ENCODE measurements around the gene OPCML.

OPCML gene

DNA sequence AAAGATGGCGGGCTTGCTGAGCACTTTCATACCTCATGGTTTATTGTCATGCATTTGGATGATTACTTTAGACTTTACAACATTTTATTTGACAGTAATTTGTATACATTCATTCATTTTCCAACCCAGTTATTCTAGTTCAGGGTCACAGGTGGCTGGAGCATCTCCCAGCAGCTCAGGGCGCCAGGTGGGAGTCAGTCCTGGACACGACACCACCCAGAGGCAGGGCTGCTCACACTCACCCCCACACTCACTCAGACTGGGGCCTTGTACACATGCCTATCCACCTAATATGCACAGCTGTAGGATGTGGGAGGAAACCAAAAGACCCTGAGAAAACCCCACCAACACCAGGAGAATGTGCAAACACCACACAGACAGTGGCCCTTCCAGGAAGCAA is 123.9 kb downstream of the OPCML start:
- DNase-seq = no peak

DNA sequence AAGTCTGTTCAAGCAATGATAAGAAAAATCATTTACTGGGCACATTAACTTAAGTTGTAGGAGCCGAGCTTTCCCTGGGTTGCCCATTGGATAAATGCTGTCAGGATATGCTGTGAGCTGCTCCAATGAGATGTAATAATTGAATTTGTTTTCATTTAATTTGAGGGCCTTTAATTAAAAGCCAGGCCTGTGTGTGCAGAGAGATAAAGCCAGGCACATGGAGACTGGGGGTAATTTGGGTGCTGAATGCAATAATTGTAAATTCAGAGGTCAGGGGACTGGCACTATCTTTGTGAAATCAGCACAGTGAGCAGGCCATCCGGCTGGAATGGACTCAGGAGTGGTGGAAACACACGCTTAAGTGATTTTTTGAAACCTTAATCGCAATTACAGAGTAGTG is 125.8 kb downstream of the OPCML start:
- DNase-seq = no peak

DNA sequence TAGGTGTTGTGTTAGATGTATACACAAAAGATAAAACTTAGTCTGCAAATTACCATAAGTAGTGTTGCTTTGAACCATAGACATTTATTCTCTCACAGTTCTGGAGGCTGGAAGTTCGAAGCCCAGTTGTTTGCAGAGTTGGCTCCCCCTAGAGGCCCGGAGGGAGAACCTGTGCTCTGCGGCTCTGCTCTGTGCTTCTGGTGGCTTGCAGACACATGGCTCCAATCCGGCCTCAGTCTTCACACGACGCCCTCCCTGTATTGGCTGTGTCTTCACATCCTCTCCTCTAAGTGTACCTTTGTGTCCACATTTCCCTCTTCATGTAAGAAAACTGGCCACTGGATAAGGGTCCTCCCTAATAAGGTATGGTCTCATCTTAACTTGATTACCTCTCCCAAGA is 128.4 kb downstream of the OPCML start:
- no peak for DNase-seq

DNA sequence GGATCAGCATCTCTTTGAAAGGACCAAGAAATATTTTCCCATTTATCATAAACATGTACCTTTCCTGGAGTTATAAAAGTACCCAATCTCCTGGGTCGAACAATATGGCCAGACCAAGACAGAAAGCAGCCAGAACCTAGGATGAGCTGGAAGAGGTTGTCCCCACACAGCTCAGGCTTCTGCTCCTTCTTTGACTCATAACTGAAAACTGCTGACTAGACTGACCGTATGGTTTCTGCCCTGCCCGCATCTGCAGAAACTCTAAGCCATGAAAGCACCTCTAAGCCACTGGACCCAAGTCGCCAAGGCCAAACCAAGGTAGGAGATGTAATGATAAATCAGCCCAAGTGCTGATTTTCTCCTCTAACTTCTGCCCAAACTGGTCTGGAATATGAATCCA is 129.8 kb downstream of the OPCML start:
- DNase-seq = no peak

DNA sequence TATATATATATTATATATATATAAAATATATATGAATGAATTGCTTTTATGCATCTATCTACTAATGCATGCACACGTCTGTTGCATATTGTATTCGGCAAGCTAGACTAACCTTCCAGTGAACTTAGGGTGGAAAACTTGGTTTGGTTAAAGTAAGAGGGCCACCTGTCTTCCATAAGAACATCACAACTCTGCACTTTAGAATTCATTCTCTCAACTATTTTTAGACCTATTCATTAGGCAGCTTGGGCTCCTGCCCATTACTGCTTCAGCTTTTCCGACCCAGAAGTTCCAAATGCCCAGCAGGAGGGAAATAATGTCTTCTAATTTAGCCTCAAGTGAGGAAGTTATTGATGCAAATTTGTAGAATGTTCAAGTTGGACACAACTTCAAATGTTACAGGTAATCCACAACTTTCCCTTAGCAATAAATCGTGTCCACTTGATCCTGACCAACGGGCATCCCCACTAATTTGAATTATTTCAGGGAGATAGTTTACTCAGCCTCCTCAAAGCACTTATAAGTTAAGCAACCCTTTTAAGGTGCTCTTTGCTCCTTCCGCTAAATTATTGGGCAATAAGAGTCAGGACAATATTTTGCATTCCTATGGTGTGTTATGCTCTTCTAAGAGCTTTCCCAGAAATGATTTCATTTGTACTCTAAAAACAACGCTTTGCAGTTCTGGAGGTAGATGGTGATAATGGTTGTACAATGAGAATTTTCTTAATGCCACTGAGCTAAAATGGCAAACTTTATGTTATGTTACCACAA is 132.3 kb downstream of the OPCML start:
- DNase-seq = no peak

DNA sequence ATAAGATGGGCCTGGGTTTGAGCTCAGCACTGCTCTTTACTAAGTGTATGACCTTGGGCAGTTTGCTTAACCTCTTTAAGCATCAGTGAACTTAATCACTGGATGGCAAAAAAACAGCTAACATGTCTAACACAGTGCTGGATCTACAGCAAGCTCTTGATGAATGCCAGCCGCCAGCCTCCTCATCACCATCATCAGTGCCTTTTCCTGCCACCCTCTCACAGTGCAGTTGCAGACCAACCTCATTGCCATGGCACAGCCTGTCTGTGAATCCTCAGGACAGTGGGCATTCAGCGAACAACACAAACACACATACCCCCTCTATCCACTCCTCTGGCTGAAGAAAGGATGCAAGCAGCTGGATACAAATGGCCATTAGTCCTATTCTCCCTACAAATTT is 133.0 kb downstream of the OPCML start:
- DNase-seq = no peak

DNA sequence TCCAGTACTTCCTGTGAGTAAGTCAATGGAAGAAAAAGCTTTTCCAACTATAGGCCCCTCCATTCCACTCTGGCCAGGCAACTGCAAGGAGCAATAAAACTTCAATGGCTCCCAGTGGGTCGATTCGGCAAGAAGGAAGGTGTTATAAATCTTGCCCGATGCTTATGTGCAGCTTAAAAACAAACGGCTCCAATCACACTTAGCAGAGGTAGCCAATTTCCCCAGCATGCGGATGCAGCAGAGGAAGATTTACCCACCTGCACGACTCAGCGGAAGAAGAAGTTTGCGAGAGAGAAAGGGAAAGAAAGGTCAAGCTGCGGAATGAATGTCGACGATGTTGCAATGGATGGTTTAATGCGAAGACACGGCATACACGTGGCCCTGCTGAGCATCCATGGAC is 141.5 kb downstream of the OPCML start:
- no peak for DNase-seq

DNA sequence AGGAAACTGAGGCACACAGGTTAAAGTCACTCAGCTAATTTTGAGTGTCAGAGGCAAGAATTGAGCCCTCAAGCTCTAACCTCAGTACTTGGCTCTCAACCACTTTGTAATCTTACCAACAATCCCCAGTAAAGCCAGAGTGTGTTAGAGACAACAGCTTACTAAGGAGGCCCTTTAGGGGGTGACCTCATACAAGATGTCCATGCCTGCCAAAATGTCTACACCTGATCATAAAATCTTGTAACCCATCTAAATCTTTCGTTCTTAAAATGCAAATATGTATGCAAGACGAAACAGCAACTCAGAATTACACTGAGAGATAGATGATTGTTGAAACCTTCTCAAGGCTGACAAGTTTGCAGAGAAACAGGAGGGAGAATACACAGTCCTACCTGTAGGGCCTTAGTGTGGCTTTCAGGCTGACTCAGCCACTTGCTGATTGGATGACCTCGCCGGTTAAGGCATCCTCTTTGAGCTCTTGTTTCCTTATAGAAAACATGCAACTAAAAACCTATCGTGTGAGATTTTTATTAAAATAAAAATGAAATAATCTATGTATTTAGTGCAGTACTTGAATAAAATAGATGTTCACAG is 143.2 kb downstream of the OPCML start:
- DNase-seq = no peak

DNA sequence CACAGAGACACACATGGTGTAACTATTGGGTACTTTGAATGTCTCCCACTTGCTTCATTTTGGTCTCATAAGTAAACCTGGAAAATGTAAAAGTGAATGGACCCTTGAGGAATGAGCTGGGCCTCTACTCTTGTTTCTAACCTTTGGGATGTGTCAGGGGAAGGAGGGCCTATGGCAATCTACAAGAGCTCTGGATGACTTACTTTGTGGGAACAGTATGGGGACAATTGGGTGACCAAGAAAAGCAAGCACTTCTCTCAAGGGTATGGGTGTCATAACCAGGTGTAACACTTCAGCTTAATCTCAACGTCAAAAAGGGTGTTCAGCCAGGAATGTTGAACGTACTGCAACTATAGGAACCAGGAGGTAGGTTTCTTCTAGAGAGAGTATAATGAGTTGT is 144.0 kb downstream of the OPCML start:
- no peak for DNase-seq

DNA sequence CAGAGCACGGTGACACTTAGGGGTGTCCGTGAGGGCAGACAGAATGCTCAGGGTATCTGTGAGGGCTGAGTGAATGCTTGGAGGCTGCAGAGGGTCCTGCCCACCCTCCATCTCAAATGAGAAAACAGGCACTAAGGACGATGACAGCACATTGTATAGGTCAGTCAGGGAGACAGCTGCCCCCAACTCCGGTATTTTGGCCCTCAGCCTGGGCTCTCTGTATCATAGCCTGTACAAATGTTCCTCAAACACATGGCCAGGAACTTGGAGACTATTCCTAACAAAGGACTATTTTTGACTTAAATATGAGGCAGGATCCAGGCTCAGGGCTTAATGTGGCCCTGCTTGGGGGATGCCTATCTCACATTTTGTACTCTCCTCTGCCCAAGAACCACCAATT is 145.4 kb downstream of the OPCML start:
- no peak for DNase-seq

DNA sequence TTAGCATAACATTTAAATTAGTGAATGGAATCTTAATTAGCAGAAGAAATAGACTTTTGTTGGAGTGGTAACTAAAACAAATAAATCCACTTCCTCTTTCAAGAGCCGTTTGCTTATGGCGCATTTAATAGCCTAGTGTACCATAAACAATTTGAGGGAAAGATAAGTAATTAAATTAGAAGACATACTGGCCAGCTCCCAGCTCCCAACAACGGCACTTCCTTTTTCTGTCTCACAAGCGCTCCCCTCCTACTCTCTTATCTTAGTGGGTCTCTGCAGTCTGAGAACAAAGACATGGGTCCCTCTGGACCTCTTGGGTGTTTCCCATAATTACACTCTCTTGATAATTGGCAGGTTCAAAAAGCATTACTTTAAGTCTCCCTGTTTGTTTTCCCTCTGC is 146.0 kb downstream of the OPCML start:
- no peak for DNase-seq

DNA sequence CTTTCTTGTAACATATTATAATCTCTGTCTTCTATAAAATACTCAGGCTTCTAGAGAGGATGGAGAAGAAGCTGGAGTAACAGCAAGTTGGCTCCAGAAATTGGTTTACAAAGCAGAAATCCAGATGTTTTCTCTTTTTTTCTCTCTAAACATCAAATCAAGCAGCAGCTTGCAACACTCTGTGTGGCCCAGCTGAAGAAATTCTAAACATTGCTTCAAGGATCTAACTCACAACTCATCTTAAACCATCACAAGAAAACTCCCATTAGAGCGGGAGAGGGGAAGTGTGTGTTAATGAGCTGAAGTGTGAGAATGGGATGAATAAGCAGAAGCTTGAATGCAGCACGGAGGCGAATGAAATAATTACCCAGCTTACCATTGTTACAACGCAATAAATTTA is 146.5 kb downstream of the OPCML start:
- DNase-seq = no peak

DNA sequence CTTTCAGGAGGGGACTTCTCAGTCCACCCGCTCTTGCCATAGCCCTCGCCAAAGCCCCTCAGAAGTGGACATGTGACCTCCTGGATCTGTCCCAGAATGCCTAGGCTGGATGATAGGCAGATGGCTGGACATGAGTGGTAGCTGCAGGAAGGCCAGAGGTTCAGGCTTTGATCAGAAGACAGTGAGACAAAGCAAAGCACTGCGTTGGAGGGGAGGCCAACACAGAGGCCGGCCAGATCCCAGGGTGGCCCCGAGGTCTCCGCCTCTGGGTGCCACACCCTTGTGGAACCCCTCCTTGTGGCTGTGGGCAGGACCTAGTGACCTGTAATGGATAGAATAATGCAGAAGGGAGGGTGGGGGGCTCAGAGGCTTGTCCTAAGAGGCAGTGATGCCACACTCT is 147.6 kb downstream of the OPCML start:
- no peak for DNase-seq

DNA sequence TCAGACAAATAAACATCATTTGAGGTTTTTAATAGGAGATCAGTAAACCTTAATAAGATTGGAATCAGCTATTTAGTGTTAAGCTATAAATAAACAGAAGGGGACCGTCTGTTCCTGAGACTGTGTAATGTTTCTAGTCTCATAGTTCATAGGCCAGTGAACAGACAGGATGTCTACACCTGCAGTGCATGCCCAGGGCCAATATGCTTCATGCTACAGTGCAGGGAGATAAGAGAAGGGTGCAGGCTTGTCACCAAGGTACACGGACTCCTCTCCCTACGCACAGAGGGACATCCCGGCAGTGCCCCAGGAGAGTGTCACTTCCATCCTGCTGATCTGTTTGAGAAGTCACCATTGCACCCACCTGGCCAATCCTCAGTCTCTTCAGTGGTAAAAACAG is 148.6 kb downstream of the OPCML start:
- DNase-seq = no peak

DNA sequence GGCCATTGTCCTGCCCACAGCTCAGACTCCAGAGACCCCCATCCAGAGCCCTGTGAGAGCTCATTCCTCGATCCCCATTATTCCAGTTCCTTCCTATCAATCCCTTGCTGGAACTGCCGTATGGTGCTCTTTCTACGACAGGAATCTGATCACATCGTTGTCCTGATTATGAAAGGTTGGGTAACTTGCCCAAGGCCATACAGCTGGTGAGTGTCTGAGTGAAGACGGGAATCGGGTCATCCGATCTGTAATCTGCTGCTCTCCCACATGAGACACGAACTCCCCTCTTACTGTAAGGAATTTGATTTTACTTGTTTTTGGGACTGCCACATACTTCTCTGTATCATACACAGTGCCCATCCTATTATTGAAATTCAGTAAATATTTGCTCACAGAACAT is 149.1 kb downstream of the OPCML start:
- DNase-seq = no peak

DNA sequence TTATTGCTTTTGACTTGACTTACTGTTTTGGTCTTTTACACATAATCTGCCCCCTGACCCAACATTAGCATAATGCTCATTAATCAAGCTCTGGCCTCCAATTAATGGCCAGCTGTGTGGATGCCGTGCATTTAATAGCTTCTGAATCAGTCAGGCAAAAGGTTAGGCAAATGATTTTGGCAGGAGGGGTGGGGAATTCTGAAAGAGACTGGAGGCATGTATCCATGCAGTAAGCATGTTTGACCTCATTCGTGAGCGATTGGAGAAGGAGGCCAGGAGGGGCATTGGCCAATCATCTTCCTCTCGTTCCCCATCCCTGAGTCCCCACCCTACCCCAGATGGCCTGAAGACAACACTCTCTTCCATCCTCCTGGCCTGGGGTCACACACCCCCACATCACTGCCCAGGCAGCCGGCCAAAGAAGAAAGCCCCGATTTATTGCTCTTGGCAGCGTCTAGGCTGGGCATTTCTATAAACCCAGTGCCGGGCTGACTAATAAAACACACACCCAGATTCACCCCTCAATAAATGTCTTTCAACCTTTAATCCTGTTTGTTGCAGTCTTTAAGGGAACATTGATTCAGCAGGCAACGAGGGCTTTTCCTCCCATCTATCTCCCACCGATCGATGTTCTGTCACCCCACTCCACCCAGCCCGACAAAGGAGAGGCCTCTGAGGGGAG is 150.0 kb downstream of the OPCML start:
- DNase-seq = no peak

DNA sequence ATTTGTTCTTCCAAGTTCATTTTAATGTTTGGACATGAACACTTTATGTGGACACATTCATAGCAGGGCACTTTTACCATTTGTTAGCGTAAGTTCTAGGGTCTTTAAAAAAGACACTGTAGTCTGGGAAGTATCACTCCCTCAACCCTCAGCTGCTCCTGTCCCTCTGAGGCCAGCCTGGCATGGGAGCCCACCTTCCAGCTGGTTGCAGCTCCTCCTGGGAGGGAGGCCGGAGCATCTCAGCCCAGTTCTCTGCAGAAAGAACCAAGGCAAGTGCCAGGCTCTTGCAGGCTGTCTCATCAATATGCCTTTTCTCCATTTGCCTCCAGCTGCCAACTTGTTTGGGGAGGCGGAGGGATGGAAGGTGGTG is 150.6 kb downstream of the OPCML start:
- no peak for DNase-seq

DNA sequence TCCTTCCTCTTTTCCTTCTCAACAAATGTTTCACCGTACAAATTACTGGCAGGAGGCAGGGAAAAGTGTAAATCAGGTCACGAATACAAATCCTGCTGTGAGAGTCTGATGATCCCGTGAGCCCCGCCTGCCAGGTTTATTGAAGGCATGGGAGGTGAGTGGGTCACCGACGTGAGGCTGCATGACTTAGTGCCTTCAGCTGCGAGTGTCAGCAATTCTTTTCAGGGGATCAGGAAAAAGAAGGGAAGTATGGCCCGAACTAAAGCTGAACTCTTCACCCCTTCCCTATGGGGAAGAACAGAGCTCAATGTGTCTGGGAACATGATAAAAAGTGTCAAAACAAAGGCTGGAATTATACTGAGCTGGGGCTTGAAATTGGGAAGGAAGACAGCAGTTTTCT is 166.2 kb downstream of the OPCML start:
- DNase-seq = no peak

DNA sequence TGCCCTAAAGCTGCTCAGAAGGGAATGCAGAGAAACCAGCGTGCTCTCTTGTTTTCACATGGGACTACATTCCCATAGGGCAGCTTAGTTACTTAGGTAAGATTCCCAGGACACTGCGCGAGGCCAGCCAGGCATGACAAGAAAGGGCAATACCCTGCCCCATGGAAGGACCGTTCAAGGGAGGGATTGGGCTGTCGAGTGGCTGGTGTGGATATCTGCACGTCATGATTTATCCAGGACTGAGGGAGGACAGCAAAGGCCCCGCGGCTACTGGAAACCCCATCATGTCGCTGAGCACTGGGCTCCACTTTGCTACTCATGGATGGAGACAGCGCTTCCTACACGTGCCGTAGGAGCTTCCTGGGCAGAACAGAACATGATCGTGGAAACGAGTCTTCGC is 169.4 kb downstream of the OPCML start:
- no peak for DNase-seq

DNA sequence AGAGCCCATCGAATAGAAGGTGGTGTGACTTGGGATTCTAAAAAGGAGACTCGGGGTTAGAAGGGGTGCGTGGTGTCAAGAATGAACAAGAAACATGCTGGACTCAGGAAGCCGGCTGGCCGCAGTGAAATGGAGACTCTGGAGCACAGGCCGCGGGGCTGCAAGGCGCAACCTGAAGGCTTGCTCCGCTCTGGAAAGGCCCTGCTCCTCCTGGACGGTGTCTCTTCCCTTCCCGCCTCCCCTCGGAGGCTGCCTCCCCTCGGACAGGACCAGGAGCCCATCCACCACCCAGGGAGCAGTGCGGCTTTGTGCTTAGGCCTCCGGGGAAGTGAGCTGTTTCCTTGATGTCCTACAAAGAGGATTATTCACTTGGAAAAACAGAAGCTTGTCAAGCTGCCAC is 170.1 kb downstream of the OPCML start:
- no peak for DNase-seq

DNA sequence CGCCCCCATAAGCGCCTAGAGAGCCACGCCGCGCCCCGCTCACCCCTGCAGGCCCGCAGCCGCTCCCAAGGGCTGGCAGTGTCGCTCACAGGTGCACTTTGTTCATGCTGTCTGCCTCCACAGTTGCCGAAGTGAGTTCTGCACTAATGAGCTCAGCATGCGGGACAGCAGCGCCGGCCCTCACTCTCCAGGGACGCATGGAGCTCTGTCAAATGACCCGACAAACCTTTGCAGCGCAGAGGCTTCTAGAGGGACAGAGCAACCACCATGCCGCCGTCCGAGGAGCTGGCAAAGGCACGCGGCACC is 170.7 kb downstream of the OPCML start:
- no peak for DNase-seq

DNA sequence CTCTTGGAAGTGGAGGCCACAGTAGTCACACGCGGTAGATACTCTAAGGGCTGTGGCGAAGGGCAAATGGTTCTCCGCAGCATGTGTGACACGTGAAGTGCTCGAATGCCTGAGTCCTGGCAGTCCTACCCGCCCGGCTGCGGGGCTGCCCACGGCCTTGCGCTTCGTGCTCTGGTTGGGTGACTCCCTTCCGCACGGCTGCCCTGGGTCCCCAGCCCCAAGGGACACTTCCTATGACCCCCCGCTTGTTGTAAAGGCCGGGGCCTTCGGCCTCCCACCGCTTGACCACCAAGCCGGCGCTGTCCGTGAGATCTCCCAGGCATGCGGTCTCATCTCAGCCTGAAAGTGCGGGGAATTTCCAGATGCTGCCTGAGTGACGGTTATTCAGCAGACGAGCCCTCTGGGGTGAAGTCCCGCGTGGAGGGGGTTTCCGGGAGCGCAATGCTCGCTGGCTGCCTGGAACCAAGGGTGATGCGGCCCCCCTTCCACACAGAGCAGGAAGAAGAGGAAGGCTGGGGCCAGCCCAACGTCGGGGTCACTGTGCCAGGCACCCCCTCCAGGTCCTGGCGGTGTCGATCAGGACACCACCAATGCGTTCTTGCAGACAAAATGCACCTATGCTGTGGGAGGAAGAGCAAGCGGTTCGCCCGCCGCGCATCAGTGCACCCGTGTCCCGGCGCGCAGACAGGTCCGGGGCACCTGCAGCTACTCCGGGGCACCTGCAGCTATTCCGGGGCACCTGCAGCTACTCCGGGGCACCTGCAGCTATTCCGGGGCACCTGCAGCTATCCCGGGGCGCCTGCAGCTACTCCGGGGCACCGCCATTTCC is 171.2 kb downstream of the OPCML start:
- DNase-seq = no peak

DNA sequence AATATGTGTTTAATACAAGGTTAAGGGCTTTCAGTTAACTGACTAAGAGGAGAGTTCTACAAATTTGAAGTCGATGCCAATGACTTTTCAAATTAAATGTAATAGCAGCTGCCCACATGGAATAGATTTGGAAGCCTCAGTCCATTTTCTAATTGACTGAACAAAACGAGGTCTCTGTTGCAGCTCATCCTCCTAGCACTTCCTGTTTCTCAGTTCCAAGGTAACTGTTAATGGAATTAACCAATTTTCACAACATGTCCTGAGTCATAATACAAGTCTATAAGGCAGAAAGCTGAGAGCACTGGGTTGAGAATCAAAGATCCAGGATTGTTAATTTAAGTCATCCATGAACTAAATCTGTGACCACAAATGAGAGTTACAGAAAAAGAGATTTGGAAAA is 177.2 kb downstream of the OPCML start:
- no peak for DNase-seq

DNA sequence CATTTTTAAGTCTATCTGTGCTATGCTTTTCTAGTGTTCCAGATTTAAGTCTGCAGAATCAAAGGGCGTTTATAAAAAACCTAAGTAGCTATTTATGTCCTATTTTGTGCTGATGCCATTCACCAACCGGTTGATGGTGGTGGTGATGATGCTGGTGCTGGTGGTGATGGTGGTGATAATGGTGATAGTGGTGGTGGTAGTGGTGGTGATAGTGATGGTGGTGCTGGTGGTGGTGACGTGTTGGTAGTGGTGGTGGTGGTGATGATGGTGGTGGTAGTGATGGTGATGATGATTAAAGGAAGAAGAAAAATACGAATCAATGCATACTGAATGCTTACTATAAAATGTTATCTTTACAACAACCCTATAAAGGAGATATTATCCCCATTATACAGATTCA is 178.2 kb downstream of the OPCML start:
- DNase-seq = no peak
